Activated CD8-positive, alpha-beta memory T cell treated with anti-CD3 and anti-CD28 coated beads for 24 hours (primary cell): ENCODE data around the gene SAP30BP.
A peak's percentile ranks its signal among the peaks of the same experiment; 100 is the strongest.

ENCODE experiments used
- DNase-seq: peaks from one replicate; pipeline ENCODE4 v3.0.0-alpha.2; 2020

SAP30BP gene

GRCh38 chr17:75691801-75692626 lies 24.9 kb downstream of the SAP30BP start:
- no peak for DNase-seq

GRCh38 chr17:75692976-75693375 lies 25.8 kb downstream of the SAP30BP start:
- DNase-seq, result no peak

GRCh38 chr17:75693500-75694481 lies 26.7 kb downstream of the SAP30BP start:
- no peak for DNase-seq

- no peak for DNase-seq
Observed at GRCh38 chr17:75694536-75694935, 27.4 kb downstream of the SAP30BP start.

DNA sequence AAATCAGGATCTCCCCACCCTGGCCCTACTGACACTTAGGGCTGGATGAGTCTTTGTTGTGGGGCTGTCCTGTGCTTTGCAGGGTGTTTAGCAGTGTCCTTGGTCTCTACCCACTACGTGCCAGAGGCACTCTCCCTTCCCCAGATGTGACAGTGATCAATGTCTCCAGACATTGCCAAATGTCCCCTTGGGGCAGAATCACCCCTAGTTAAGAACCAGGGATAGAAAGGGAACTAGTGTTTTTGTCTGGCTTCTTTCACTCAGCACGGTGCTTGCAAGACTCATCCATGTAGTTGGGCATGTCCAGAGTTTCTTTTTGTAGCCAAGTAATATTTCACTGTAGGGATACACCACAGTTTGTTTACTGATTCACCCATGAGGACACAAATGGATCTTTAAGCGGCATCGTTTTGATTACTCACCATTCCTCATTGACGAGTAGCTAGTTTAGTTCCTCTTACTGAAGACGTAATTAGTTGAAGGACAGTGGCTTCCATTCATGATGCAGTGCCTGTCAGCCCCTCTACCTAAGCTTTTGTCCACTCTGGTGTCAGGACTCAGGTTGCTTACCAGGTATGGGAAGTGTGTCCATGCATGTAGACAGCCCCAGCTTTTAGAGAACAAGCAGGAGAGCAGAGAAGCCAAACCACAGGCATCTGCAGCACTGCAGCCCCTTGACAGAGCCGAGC lies 28.1 kb downstream of the SAP30BP start:
- DNase-seq, result no peak

DNA sequence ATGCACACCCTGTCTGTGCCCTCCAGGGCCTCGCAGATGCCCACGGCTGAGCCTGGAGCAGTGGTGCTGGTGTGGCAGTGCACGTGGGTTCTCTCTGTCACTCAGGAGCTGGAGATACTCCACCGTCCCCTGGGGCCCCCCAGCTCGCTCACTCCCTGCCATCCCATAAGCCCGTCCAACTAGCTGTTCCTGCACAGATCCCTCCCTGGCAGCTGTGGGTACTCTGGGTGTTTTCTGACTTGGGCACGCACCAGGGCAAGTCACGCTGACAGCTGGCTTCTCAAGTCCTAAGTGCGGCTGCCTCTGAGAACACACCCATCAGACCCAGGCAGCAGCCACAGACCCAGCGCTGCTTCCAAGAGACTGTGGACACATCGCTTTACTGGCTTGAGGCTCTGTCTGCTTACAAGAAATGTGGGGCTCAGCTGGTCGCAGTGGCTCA lies 28.7 kb downstream of the SAP30BP start:
- no peak for DNase-seq

DNA sequence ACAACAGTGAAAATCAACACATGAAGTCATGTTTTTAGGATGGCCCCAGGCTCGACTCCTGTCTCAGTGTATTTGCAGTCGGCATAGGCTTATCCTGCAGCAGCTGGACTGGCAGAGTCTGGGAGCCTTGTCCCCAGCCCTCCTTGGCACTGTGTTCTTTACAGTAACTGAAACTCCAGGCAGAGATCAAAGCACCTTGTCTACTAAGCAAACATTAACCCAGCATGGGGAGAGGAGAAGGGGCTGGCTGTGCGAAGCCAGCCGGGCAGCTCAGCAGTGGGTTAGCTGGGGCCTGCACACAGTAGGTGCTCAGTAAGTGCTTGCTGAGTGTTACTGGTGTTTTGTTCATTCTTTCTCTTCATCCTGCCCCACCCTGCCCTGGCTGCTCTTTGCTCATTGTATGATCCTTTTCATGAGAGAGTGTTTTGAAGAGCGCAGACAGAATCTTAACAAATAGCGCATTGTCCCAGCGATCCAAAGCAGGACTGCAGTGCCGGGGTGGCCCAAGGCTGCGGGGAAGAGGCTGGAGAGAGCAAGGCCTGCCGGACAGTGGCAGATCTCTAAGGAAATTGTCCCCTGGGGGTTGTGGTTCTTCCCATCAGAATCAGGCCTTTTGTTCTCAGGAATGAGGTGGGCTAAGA lies 30.6 kb downstream of the SAP30BP start:
- no peak for DNase-seq

DNA sequence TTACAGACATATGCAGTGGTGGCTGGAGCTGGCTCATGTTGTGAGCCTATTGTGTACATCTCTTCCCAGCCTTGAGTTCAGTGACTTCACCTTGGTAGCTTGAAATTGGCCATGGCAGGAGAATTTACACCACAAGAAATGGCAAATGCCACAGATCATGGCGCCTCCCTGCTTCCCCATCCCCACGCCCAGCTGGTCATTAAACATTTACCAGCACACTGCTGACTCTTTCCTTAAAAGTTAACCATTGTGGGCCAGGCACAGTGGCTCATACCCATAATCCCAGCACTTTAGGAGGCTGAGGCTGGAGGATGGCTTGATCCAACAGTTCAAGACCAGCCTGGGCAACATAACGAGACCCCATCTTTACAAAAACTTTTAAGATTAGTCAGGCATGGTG lies 31.5 kb downstream of the SAP30BP start:
- DNase-seq, result no peak

GRCh38 chr17:75701288-75701687 lies 34.1 kb downstream of the SAP30BP start:
- DNase-seq, result no peak

DNA sequence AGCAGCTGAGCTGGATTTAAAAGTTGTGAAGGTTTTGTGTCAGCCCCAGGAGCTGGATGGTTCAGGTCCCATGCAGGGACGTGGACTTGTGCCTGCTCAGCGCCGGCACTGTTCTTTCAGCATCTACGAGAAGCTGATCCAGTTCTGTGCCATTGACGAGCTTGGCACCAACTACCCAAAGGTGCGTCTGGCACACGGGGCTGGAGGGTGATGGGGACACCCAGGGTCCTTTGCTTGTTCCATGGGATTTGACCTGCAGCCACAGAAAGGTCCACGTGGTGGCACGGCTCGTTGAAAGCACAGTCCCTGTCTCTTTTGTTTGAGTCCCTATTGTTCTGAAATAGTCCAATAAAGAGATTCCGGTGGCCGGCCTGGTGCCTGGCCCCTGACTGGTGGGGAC lies 36.1 kb downstream of the SAP30BP start:
- DNase-seq, result no peak

DNA sequence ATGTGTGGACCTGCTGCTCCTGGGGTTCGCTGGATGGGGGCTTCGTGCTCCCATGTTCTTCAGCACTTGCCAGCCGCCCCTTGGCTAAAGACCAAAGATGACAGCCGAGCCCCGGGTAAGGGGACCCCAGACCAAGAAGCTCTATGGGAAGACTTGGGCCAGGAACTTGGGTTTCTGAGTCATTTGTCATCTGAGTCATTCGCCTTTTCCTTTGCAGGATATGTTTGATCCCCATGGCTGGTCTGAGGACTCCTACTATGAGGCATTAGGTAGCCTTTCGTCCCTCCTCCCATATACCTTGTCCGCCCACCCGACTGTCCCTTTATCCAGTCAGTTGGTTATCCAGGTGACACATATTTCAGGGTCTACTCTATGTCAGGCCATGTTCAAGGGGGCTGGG lies 36.5 kb downstream of the SAP30BP start:
- DNase-seq, result no peak

DNA sequence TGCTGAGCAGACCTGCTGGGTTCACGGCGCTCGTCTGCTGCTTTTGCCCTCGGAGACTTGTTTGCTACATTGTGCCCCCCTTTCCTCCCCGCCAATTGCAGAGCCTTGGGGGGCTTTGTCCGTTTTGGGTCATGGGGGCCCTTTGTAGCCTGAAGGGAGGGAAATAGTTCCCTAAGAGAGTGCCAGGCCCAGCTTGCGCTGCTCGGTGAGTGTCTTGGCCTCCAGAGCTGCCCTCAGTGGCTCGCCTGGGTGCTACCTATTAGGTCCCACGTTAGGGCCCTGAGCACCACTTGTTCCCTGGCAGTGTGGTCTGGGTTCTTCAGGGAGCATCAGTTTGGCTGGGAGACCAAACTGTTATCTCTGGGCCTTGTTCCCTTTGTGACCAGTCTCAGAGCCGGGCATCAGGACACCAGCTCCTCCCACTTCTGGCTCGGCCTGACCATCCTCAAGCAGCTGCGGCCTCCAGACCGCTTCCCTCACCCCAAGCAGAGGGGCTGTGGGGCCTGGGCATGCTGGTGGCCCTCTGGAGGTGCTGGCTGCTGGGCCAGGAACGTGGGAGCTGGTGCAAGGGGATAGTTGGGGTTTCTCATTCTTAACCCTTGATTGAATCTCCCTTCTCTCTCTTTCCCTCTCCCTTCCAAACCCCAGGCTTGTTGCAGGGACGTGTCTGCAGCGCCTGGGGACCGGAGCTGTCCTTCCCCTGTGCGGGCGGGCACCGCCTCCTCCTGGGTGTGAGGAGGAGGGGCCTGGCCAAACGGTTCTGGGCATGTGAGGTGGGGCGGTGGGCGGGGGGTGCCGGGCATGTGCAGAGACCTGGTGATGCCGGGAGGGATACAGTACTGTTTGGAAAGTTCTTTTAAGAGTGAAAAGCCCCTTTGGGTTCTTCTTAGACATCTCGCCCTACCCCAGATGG lies 38.1 kb downstream of the SAP30BP start:
- DNase-seq, result no peak

DNA sequence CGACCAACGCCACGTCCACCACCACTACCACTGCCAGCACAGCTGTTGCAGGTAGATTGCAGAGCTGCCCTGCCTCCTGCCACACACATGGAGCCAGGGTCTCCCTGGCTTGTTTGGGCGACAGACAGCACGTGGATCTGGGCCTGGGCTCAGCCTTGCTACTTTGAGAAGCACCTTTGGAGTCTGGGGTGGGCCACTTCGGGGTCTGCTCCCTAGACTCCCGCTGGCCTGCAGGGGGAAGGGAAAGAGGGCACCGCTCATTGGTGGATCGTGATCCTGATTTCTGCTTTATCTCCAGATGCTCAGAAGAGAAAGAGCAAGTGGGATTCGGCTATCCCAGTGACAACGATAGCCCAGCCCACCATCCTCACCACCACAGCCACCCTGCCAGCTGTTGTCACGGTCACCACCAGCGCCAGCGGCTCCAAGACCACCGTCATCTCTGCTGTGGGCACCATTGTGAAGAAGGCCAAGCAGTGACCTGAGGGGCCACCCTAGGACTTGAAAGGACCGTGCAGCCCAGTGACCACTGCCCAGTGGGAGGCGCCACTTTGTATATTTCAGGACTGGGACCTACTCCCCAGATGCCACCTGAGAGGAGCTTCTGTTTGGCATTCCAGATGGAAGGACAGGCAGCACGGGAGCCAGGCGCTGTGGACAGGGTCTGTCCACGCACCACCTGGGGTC lies 39.0 kb downstream of the SAP30BP start:
- DNase-seq, result no peak

- DNase-seq, result no peak
Observed at GRCh38 chr17:75707079-75707571, 40.0 kb downstream of the SAP30BP start.

DNA sequence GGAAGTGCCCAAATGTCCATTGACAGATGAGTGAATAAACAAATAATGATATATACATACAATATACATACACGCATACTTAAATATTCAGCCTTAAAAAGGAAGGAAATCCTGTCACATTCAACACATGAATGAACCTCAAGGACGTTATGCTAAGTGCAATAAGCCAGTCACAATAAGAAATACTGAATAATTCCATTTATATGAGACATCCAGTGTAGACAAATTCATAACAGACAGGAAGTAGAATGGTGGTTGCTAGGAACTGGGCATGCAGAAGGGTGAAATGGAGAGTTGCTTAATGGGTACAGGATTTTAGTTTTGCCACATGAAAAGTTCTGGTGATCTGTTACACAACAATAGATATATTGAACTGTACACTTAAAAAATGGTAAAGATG lies 45.3 kb downstream of the SAP30BP start:
- no peak for DNase-seq

DNA sequence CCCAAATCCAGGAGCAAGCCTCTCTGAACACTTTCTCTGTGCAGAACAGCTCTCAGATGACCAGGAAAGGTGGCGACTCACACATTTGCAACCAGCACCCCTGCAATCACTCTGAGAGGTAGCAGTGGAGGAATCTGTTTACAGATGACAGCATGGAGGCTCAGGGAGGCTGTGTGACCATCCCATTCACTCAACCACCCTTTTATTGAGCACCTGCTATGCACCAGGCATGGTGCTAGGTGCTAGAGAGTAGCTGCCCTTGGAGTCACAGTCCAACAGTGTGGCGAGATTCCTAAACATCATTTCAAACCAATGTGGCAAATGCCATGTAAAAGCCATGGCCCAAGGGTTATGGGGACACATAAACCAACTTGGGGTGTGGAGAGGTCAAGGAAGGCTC lies 52.6 kb downstream of the SAP30BP start:
- no peak for DNase-seq

DNA sequence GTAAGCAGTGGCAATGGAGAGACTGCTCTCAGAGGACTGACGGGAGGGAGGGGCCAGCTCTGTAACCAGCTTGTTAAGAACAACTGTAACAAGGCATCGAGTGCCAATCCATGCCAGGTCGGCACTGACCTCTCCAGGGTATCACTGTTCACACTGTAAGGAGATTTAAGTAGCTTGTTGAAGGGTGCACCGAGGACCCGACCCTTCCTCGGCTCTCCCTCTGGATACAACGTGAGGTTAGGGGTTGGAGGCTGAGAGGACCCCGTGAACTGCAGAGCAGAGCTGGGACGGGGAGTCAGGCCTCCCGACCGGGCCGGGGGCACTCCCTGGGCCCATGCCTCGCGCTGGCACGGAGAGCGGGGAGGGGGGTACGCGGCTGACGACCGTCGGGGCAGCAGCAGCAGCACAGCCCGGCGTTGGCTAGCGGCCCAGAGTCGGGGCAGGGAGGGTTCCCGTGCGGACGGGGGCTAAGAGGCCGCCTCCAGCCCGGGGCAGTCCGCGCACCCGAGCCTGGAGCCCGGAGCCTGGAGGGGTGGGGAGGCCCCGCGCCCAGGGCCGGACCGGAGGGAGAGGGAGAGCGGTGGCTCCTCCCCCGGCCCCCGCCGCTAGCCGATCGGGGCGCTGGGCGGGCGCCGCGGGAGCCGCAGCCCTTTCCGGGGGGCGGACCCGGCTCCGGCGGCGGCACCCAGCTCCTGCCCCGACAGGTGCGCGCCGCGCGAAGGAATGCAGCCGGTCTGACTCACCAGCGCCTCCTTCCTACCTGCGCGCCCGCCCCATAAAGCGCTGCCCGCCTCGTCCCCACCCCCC lies 53.7 kb downstream of the SAP30BP start, which contains the start of gene ITGB4:
ITGB4 (plus strand) TSS at position 804 of the 807 bp plus-strand sequence. CDS start 3,245 bp downstream, outside the sequence.
- peak; percentile 74 for DNase-seq

DNA sequence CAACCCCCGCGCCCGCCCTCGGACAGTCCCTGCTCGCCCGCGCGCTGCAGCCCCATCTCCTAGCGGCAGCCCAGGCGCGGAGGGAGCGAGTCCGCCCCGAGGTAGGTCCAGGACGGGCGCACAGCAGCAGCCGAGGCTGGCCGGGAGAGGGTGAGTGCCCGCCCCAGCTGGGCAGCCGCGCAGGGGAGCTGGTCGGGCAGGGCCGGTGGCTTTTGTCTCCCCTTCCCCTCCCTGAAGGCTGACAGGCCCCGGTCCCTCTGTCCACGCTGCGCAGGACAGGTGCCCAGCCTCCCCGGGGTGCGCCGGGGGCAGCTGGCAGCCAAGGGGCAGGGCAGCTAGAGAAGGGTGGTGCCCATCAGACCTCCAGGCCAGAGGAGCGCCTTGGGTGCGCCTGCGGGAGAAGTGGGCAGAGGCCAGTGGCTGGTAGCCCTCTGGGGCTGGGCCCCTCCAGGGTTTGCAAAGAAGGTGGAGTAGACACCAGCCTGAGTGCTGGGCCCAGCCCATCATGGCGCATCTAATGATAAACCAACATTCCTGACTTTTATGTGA lies 54.4 kb downstream of the SAP30BP start:
- DNase-seq, result peak; percentile 61

GRCh38 chr17:75722076-75722475 lies 54.9 kb downstream of the SAP30BP start:
- DNase-seq, result no peak
